ENCODE results near the gene CBLL2. TPM values are rescaled to one million over a fixed set of nuclear protein-coding genes. Genes with fewer than 3 reads are reported as not detected.
A peak's percentile ranks its signal among the peaks of the same experiment; 100 is the strongest.

CBLL2 gene
- total RNA-seq, 2 donors from 2014 or later, result not detected

DNA sequence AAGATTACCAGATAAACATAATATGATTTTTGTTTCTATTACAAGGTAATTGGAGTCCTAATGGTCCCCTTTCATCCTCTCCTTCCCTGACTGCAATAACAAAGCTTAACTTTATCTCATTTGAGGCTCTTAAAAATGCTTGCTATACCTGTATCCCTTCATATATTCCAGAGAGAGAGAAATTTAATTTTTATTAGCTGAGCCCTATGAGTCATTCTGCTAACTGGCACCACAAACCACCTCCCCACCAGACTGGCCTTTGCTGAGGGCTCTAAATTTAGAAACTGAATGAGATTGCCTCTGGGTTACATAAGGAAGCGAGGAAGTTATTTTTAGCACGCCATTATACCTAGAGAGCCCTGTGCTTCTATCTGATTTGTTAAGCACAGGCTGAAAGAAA, 27.4 kb downstream of the CBLL2 start:
- Mint-ChIP-seq H3K27ac (no peak overlapping the region), H3K4me3 (no peak overlapping the region), H3K9me3 (no peaks in the 10 kb centered on the region), H3K4me1 (peaks cover 3% of the 10 kb centered on the region), H3K36me3 (ENCODE audit: low read depth) (no peaks in the 10 kb centered on the region), H3K27me3 (ENCODE audit: insufficient read depth) (no peaks in the 10 kb centered on the region)
- DNase-seq, result no peak
- no peak overlapping the region for H3K27ac ChIP-seq (ENCODE audit: low read depth, low read length)
- no peaks in the 10 kb centered on the region for H3K36me3 ChIP-seq (ENCODE audit: control insufficient read depth, insufficient read depth, low read length)
- H3K27me3 ChIP-seq (ENCODE audit: control insufficient read depth, insufficient read depth, low read length, poor library complexity, severe bottlenecking), result no peaks in the 10 kb centered on the region
- H3K4me3 ChIP-seq (ENCODE audit: low read length), result no peak overlapping the region
- no peak overlapping the region for H3K9ac ChIP-seq (ENCODE audit: extremely low read depth, low read length, poor library complexity, severe bottlenecking)
- TF ChIP-seq, protein P1, sequence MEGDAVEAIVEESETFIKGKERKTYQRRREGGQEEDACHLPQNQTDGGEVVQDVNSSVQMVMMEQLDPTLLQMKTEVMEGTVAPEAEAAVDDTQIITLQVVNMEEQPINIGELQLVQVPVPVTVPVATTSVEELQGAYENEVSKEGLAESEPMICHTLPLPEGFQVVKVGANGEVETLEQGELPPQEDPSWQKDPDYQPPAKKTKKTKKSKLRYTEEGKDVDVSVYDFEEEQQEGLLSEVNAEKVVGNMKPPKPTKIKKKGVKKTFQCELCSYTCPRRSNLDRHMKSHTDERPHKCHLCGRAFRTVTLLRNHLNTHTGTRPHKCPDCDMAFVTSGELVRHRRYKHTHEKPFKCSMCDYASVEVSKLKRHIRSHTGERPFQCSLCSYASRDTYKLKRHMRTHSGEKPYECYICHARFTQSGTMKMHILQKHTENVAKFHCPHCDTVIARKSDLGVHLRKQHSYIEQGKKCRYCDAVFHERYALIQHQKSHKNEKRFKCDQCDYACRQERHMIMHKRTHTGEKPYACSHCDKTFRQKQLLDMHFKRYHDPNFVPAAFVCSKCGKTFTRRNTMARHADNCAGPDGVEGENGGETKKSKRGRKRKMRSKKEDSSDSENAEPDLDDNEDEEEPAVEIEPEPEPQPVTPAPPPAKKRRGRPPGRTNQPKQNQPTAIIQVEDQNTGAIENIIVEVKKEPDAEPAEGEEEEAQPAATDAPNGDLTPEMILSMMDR (conservative IDR thresholded peaks at IDR 0.05), result no peak
- H3K9me3 ChIP-seq (ENCODE audit: control insufficient read depth, low read length), result no peaks in the 10 kb centered on the region
- H3K4me1 ChIP-seq (ENCODE audit: control insufficient read depth, insufficient read depth, low read length), result no peaks in the 10 kb centered on the region
- WGBS, 2 experiments (ENCODE audit: insufficient coverage in 1 of 2, insufficient read length in 1 of 2), result 41 to 44% methylated on average over 2 of the region's 2 CpGs

DNA sequence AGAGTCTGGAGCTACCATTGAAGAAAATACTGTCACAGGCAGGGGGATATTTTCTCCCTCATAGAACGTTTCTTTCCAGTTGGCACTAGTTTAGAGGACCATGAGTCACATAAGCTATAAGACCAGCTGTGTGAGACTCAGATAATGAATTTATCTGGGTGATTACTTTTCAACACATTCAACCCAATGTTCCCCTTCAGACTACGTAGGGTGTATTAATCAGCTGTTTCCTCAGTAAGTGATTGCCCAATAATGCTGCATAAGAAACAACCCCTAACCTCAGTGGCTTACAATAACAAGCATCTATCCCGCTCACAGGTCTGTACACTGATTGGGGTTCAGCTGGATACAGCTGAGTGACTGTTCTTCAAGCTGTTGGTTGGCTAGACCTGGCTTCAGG, 38.1 kb downstream of the CBLL2 start:
- no peaks in the 10 kb centered on the region for H3K4me1 ChIP-seq (ENCODE audit: control insufficient read depth, insufficient read depth, low read length)
- TF ChIP-seq, protein P1 (conservative IDR thresholded peaks at IDR 0.05), result no peak
- no peaks in the 10 kb centered on the region for H3K27me3 ChIP-seq (ENCODE audit: control insufficient read depth, insufficient read depth, low read length, poor library complexity, severe bottlenecking)
- Mint-ChIP-seq H3K4me1 (peaks cover 5% of the 10 kb centered on the region), H3K9me3 (no peaks in the 10 kb centered on the region), H3K27ac (no peak overlapping the region), H3K4me3 (no peak overlapping the region), H3K27me3 (ENCODE audit: insufficient read depth) (no peaks in the 10 kb centered on the region), H3K36me3 (ENCODE audit: low read depth) (no peaks in the 10 kb centered on the region)
- no peak overlapping the region for H3K27ac ChIP-seq (ENCODE audit: low read depth, low read length)
- no peak overlapping the region for H3K4me3 ChIP-seq (ENCODE audit: low read length)
- H3K9me3 ChIP-seq (ENCODE audit: control insufficient read depth, low read length), result no peaks in the 10 kb centered on the region
- 80% methylated on average over 3 of the region's 3 CpGs; no CpG with 5 or more reads in 1 of the 2 experiments for WGBS, 2 experiments (ENCODE audit: insufficient coverage in 1 of 2, insufficient read length in 1 of 2)
- DNase-seq, result no peak
- no peaks in the 10 kb centered on the region for H3K36me3 ChIP-seq (ENCODE audit: control insufficient read depth, insufficient read depth, low read length)
- H3K9ac ChIP-seq (ENCODE audit: extremely low read depth, low read length, poor library complexity, severe bottlenecking), result no peak overlapping the region

DNA sequence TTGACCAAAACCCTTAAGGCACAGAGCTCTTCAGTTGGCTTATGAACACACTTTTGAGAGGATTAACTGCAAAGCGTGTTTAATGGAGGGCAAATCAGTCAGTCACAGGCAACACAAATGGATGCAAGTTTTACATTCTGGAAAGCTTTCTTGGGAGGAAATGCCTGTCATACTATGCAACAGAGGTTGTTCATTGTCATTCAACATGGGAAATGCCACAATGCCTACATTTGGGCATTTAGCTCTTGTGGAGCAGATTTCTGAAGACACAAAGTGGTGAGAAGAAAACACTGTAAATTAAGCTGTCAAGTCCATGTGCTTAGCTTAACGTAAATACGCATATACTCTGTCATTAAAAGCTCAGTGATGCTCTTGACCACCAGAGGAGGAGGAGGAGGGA, 41.1 kb downstream of the CBLL2 start:
- Histone ChIP-seq H3K36me3 (ENCODE audit: control insufficient read depth, insufficient read depth, low read length) (no peaks in the 10 kb centered on the region), H3K9ac (ENCODE audit: extremely low read depth, low read length, poor library complexity, severe bottlenecking) (no peak overlapping the region), H3K9me3 (ENCODE audit: control insufficient read depth, low read length) (no peaks in the 10 kb centered on the region), H3K27ac (ENCODE audit: low read depth, low read length) (no peak overlapping the region), H3K4me1 (ENCODE audit: control insufficient read depth, insufficient read depth, low read length) (no peaks in the 10 kb centered on the region), H3K4me3 (ENCODE audit: low read length) (no peak overlapping the region), H3K27me3 (ENCODE audit: control insufficient read depth, insufficient read depth, low read length, poor library complexity, severe bottlenecking) (no peaks in the 10 kb centered on the region)
- Mint-ChIP-seq H3K9me3 (no peaks in the 10 kb centered on the region), H3K36me3 (ENCODE audit: low read depth) (no peaks in the 10 kb centered on the region), H3K27ac (peak overlapping the region; percentile 33), H3K4me3 (no peak overlapping the region), H3K4me1 (peaks cover 5% of the 10 kb centered on the region), H3K27me3 (ENCODE audit: insufficient read depth) (no peaks in the 10 kb centered on the region)
- WGBS, 2 experiments (ENCODE audit: insufficient coverage in 1 of 2, insufficient read length in 1 of 2), result 71 to 81% methylated on average over 1 to 3 of the region's 3 CpGs
- DNase-seq, result no peak
- TF ChIP-seq, protein P1 (conservative IDR thresholded peaks at IDR 0.05), result no peak
